Measurements from ENCODE around the gene RACK1.

RACK1 gene

GRCh38 chr5:181235323-181235688 is 8.4 kb downstream of the RACK1 start:
- H3K4me3 ChIP-seq (ENCODE audit: low read depth in 1 of 2, low read length in 1 of 2): no peak overlapping the region
- H3K36me3 ChIP-seq: peaks cover 99% of the 10 kb centered on the region
- no peaks in the 10 kb centered on the region for H3K4me1 ChIP-seq (ENCODE audit: control insufficient read depth in 1 of 2, insufficient read depth in 1 of 2, low read depth in 1 of 2, low read length in 1 of 2)

GRCh38 chr5:181234455-181235306 is 9.0 kb downstream of the RACK1 start:
- peaks cover 96% of the 10 kb centered on the region for H3K36me3 ChIP-seq

More at GRCh38 chr5:181235323-181235688, 8.4 kb downstream of the RACK1 start:
- Histone ChIP-seq H3K27me3 (no peaks in the 10 kb centered on the region), H3K9me3 (no peaks in the 10 kb centered on the region), H3K27ac (peak overlapping the region; percentile 26)
- TF ChIP-seq CTCF (IDR thresholded peaks at IDR 0.05): no peak

GRCh38 chr5:181233801-181234454 is 9.8 kb downstream of the RACK1 start:
- no peaks in the 10 kb centered on the region for H3K9me3 ChIP-seq
- TF ChIP-seq CTCF (IDR thresholded peaks at IDR 0.05): no peak
- H3K4me3 ChIP-seq (ENCODE audit: low read depth in 1 of 2, low read length in 1 of 2): no peak overlapping the region
- H3K27me3 ChIP-seq: no peaks in the 10 kb centered on the region
- H3K27ac ChIP-seq: no peak overlapping the region
- H3K36me3 ChIP-seq: peaks cover 94% of the 10 kb centered on the region
- H3K4me1 ChIP-seq (ENCODE audit: control insufficient read depth in 1 of 2, insufficient read depth in 1 of 2, low read depth in 1 of 2, low read length in 1 of 2): no peaks in the 10 kb centered on the region

More at GRCh38 chr5:181234455-181235306, 9.0 kb downstream of the RACK1 start:
- no peaks in the 10 kb centered on the region for H3K4me1 ChIP-seq (ENCODE audit: control insufficient read depth in 1 of 2, insufficient read depth in 1 of 2, low read depth in 1 of 2, low read length in 1 of 2)
- H3K9me3 ChIP-seq: no peaks in the 10 kb centered on the region
- no peak overlapping the region for H3K4me3 ChIP-seq (ENCODE audit: low read depth in 1 of 2, low read length in 1 of 2)
- H3K27me3 ChIP-seq: no peaks in the 10 kb centered on the region
- H3K27ac ChIP-seq: peak overlapping the region; percentile 36
- TF ChIP-seq CTCF (IDR thresholded peaks at IDR 0.05): no peak

GRCh38 chr5:181233088-181233800 is 10.5 kb downstream of the RACK1 start:
- no peaks in the 10 kb centered on the region for H3K9me3 ChIP-seq
- no peak overlapping the region for H3K27ac ChIP-seq
- TF ChIP-seq CTCF (IDR thresholded peaks at IDR 0.05): no peak
- no peak overlapping the region for H3K4me3 ChIP-seq (ENCODE audit: low read depth in 1 of 2, low read length in 1 of 2)
- H3K4me1 ChIP-seq (ENCODE audit: control insufficient read depth in 1 of 2, insufficient read depth in 1 of 2, low read depth in 1 of 2, low read length in 1 of 2): no peaks in the 10 kb centered on the region
- no peaks in the 10 kb centered on the region for H3K27me3 ChIP-seq
- H3K36me3 ChIP-seq: peaks cover 88% of the 10 kb centered on the region

GRCh38 chr5:181232593-181232992 is 11.1 kb downstream of the RACK1 start:
- no peak for TF ChIP-seq CTCF (IDR thresholded peaks at IDR 0.05)
- H3K27me3 ChIP-seq: no peaks in the 10 kb centered on the region
- H3K9me3 ChIP-seq: no peaks in the 10 kb centered on the region
- H3K27ac ChIP-seq: no peak overlapping the region
- H3K36me3 ChIP-seq: peaks cover 82% of the 10 kb centered on the region
- no peak overlapping the region for H3K4me3 ChIP-seq (ENCODE audit: low read depth in 1 of 2, low read length in 1 of 2)
- no peaks in the 10 kb centered on the region for H3K4me1 ChIP-seq (ENCODE audit: control insufficient read depth in 1 of 2, insufficient read depth in 1 of 2, low read depth in 1 of 2, low read length in 1 of 2)
